Measurements from ENCODE around the gene SPO11.

DNA sequence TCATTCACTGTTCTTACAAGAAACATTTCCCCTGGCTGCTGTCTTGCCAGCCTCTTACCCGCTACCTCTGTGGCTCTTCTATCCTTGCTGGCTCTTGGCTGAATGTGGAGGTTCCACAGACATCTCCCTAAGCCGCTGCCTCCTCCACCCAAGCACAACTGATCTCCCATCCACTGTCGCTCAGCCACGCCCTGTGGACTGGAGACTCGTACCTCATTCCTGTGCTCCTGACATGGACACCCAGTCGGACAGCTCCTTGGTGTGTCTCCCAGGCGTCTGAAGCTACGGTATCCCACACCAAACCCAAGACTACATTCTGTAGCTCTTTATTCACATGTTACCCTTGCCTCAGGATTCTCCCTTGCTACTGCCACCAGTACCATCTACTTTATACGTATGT is 40.7 kb downstream of the SPO11 start:
- TF ChIP-seq, protein P1, sequence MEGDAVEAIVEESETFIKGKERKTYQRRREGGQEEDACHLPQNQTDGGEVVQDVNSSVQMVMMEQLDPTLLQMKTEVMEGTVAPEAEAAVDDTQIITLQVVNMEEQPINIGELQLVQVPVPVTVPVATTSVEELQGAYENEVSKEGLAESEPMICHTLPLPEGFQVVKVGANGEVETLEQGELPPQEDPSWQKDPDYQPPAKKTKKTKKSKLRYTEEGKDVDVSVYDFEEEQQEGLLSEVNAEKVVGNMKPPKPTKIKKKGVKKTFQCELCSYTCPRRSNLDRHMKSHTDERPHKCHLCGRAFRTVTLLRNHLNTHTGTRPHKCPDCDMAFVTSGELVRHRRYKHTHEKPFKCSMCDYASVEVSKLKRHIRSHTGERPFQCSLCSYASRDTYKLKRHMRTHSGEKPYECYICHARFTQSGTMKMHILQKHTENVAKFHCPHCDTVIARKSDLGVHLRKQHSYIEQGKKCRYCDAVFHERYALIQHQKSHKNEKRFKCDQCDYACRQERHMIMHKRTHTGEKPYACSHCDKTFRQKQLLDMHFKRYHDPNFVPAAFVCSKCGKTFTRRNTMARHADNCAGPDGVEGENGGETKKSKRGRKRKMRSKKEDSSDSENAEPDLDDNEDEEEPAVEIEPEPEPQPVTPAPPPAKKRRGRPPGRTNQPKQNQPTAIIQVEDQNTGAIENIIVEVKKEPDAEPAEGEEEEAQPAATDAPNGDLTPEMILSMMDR (IDR thresholded peaks at IDR 0.05): no peak
- TF ChIP-seq POLR2A (IDR thresholded peaks at IDR 0.05): no peak
